GM13977 (cell line): ENCODE results near the gene CYP39A1.

Source experiments
- DNase-seq: peaks from one replicate; pipeline ENCODE4 v3.0.0; 2012; ENCODE audit warnings: low spot score
- in situ Hi-C: fragments of 300-500 bp; cut with MboI; formaldehyde crosslinking; loops from one replicate; pipeline ENCODE4 v1.12.0; 2022; ENCODE audit warnings: low sequenced_read_pairs, low pct_unique_long_range_greater_than_20kb, mixed read lengths, inconsistent platforms; ENCODE audit not compliant: unreplicated experiment
- TF ChIP-seq, protein P1 (sequence below): IDR thresholded peaks from 2 replicates; pipeline ENCODE4 v1.5.1; 2012; ENCODE audit warnings: mild to moderate bottlenecking, control low read depth; ENCODE audit not compliant: insufficient read depth; ENCODE audit errors: extremely low read depth, missing control alignments

CYP39A1 gene

DNA sequence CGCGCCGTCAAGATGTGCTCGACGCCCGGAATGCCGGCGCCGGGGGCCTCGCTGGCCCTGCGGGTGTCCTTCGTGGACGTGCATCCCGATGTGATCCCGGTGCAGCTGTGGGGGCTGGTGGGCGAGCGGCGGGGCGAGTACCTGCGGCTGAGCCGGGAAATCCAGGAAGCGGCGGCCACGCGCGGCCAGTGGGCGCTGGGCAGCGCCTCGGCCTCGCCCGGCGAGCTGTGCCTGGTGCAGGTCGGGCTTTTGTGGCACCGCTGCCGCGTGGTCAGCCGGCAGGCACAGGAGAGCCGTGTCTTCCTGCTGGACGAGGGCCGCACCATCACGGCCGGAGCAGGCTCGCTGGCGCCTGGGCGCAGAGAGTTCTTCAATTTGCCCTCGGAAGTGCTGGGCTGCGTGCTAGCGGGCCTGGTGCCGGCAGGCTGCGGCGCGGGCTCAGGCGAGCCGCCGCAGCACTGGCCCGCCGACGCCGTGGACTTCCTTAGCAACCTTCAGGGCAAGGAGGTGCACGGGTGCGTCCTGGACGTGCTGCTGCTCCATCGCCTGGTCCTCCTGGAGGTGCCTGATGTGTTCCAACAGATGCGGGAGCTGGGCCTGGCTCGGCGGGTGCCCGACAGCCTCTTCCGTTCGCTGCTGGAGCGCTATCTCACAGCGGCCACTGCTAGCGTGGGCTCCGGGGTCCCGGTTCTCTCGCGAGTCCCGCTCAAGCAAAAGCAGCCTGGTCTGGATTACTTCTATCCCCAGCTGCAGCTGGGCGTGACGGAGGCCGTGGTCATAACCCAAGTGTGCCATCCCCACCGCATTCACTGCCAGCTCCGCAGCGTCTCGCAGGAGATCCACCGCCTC, 35.7 kb upstream of the CYP39A1 start:
- DNase-seq: no peak
- TF ChIP-seq, protein P1, sequence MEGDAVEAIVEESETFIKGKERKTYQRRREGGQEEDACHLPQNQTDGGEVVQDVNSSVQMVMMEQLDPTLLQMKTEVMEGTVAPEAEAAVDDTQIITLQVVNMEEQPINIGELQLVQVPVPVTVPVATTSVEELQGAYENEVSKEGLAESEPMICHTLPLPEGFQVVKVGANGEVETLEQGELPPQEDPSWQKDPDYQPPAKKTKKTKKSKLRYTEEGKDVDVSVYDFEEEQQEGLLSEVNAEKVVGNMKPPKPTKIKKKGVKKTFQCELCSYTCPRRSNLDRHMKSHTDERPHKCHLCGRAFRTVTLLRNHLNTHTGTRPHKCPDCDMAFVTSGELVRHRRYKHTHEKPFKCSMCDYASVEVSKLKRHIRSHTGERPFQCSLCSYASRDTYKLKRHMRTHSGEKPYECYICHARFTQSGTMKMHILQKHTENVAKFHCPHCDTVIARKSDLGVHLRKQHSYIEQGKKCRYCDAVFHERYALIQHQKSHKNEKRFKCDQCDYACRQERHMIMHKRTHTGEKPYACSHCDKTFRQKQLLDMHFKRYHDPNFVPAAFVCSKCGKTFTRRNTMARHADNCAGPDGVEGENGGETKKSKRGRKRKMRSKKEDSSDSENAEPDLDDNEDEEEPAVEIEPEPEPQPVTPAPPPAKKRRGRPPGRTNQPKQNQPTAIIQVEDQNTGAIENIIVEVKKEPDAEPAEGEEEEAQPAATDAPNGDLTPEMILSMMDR: no peak
- in situ Hi-C loops: no loop called here

DNA sequence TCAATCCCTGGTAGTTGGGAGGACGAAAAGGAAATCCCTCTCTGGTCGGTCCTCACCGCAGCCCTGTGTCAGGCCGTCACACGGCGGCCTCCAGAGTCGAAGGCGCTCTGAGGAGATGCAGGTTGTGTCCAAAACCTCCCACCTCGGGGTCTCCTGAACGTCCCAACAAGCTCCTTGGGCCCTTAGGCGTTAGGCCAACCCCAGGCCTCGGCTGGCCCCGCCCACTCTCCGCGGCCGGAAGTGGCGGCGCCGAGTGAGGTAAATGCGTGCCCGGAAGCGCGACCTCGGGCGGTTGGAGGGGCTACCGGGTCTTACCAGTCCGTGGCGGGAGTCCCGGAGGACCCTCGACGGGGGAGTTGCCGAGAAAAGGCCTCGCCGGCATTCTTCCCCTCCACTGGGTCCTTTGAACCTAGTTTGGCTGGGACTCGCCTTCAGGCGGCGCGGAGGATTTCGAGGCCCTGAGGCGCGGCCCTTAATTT, 35.0 kb upstream of the CYP39A1 start, which contains the start of gene TDRD6:
TSS of gene TDRD6 (plus strand) at position 267 of the 479 bp plus-strand sequence. CDS start 244 bp downstream, outside the sequence.
- no peak for DNase-seq
- in situ Hi-C loops: no loop called here
- TF ChIP-seq, protein P1: no peak

DNA sequence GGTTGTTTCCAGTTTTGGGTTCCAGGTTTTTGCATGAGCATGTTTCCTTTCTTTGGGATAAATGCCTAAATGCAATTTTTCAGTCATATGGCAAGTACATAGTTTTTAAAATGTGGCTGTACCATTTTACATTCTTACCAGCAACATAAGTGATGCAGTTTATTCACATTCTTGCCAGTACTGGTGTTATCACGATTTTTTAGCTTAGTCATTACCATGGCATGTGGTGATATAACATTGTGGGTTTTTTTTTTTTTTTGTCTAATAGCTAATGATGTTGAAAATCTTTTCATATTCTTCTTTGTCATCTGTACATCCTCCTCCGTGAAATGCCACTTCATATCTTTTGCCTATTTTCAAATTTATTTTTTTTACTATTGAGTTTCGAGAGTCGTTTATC, 32.2 kb upstream of the CYP39A1 start:
- in situ Hi-C loops: no loop called here
- DNase-seq: no peak
- TF ChIP-seq, protein P1: no peak

DNA sequence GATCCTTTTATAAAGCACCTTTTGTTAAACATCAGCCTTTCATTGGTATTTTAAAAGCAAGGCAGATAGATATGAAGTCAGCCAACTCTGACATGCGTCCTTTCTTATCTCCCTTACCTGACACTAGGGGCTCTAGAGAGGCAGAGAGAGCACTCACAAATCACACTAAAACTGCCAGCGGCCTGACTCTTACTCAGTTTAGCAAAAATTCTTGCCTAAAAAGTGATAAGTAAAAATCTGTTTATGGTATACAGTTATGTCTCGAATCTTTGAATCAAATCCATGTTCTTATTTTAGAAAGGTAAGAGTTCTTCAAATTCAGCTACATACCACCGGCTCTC, 24.7 kb upstream of the CYP39A1 start:
- TF ChIP-seq, protein P1: peak; percentile 25
- in situ Hi-C loops: no loop called here
- DNase-seq: no peak

DNA sequence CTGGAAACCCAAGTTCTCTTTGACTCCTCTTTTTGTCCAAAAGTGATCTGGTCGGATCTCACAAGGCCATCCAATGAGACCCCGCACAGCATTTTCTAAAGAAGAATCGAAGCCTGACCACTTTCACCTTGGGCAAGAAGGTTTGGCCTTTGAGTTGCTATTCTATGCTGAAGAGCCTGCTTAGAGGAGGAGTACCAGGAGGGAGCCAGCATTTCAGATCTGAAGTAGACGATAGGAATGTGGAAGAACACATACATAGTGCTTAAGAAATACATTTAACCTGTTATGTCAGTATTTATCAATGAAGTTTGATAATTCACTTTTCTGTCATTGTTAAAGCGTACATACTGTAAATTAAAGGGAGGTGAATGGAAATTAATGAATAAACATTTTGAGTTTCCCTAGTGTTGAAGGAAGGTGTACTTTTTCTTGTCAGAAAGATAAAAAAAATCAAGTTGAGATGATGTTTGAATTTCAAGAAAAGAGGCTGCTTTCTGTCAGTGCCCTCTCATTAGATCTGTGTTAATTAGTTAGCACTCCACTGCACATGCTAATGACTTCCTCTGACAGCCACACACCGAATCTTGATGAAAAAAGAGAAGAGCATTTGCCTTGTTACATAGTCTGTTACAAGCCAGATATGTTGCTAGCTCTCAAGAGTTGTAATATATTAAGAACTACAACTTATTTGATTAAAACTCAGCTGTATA, 24.1 kb upstream of the CYP39A1 start:
- TF ChIP-seq, protein P1: no peak
- no peak for DNase-seq
- in situ Hi-C loops: no loop called here

DNA sequence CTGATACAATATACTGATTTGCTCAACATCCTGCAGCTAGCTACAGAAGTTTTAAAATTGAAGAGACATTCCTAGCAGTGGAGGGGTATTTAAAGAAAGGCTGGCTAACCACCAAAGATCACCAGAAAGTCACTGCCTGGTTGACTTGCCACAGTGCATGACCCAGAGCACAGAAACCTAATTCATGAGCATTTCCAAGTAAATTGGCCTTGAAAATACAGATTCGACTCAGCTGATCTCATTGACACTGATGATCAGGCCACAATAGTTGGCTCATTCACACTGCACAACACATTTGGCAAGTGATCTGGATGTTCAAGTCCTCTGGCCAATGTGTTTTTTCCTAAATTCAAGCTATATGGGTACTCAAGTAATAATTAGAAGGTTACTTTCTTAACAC, 21.8 kb upstream of the CYP39A1 start:
- in situ Hi-C loops: no loop called here
- TF ChIP-seq, protein P1: no peak
- no peak for DNase-seq
